ENCODE results near the gene NT5DC3. TPM values are rescaled to one million over a fixed set of nuclear protein-coding genes. Genes with fewer than 3 reads are reported as not detected.

The NT5DC3 gene
- total and polyA plus RNA-seq, 2 donors (not counting 3 experiments of a cell fraction or from before 2014, with no cell fraction given): 1.5 to 6.7 TPM

GRCh38 chr12:103751600-103751999 is 89.4 kb downstream of the NT5DC3 start:
- H2AFZ ChIP-seq (ENCODE audit: low read depth, low read length): no peak overlapping the region
- BruUV-seq (replicated peaks): no TSS peak
- dilution Hi-C loops (cut with MboI; ENCODE audit: extremely low pct_ligation_motif_present, low sequenced_read_pairs): no loop called here
- DNase-seq (ENCODE audit: low read depth, low spot score) (no peak), FAIRE-seq (no peak)
- intact Hi-C loops (cut with micrococcal nuclease): no loop called here
- no peaks in the 10 kb centered on the region for H3K9me1 ChIP-seq (replicated peaks; ENCODE audit: control insufficient read depth, extremely low read depth, insufficient read depth, low read length)
- no peak overlapping the region for H3K27ac ChIP-seq (ENCODE audit: insufficient read depth, low read depth, low read length)
- no peak overlapping the region for H3K9ac ChIP-seq (replicated peaks; ENCODE audit: extremely low read depth, insufficient read depth, low read length)
- CTCF ChIA-PET: interaction anchor here (0.7 to 1.4 kb wide), 3 partner anchors 9 to 119 kb away, joined by 3 to 4 read pairs (median 3); no protein-coding TSS in a partner anchor
- POLR2A ChIA-PET: no interaction called here
- no peaks in the 10 kb centered on the region for H3K9me3 ChIP-seq (replicated peaks; ENCODE audit: control insufficient read depth, insufficient read depth, low read length)
- no peaks in the 10 kb centered on the region for H4K20me1 ChIP-seq (replicated peaks; ENCODE audit: control insufficient read depth, extremely low read depth, insufficient read depth, low read length)
- no peaks in the 10 kb centered on the region for H3K36me3 ChIP-seq (ENCODE audit: control insufficient read depth in 2 of 2, extremely low read depth in 1 of 2, insufficient read depth in 2 of 2, low read length in 2 of 2)
- H3K4me2 ChIP-seq (ENCODE audit: insufficient read depth, low read length): no peak overlapping the region
- H3K4me1 ChIP-seq (ENCODE audit: control insufficient read depth, extremely low read depth, insufficient read depth, low read length): no peaks in the 10 kb centered on the region
- H3K27me3 ChIP-seq (ENCODE audit: control insufficient read depth in 2 of 2, insufficient read depth in 2 of 2, low read length in 2 of 2): peaks cover 0 to 2% of the 10 kb centered on the region in 2 experiments
- H3K79me2 ChIP-seq (ENCODE audit: control insufficient read depth, insufficient read depth, low read length): no peaks in the 10 kb centered on the region
- H3K4me3 ChIP-seq (replicated peaks in 1 of 3; ENCODE audit: insufficient read depth in 1 of 3, low read depth in 1 of 3, low read length in 3 of 3): no peak overlapping the region
- no peak for TF ChIP-seq EZH2 (IDR thresholded peaks at IDR 0.05; ENCODE audit: borderline replicate concordance, low read depth, low read length, severe bottlenecking)
- no peak for TF ChIP-seq JUN (IDR thresholded peaks at IDR 0.05; ENCODE audit: borderline replicate concordance, insufficient read depth, insufficient read length, low read depth)
- no peak for TF ChIP-seq CTCF (IDR thresholded peaks at IDR 0.05; ENCODE audit: extremely low read depth in 1 of 2, insufficient read depth in 1 of 2, low read depth in 1 of 2, low read length in 2 of 2)
- no peak for TF ChIP-seq FOS (IDR thresholded peaks at IDR 0.05; ENCODE audit: borderline replicate concordance, insufficient read depth, low read length)
- no peak for TF ChIP-seq GATA2 (IDR thresholded peaks at IDR 0.05; ENCODE audit: insufficient read depth, insufficient read length, low read depth, low read length)

- peak in 1 of 2 donors; percentile 11 for TF ChIP-seq CTCF (IDR thresholded peaks at IDR 0.05; ENCODE audit: extremely low read depth in 1 of 2, insufficient read depth in 1 of 2, low read depth in 1 of 2, low read length in 2 of 2)
- no peak for TF ChIP-seq GATA2 (IDR thresholded peaks at IDR 0.05; ENCODE audit: insufficient read depth, insufficient read length, low read depth, low read length)
- Histone ChIP-seq H3K79me2 (ENCODE audit: control insufficient read depth, insufficient read depth, low read length) (no peaks in the 10 kb centered on the region), H3K9me1 (replicated peaks; ENCODE audit: control insufficient read depth, extremely low read depth, insufficient read depth, low read length) (no peaks in the 10 kb centered on the region), H4K20me1 (replicated peaks; ENCODE audit: control insufficient read depth, extremely low read depth, insufficient read depth, low read length) (no peaks in the 10 kb centered on the region), H3K27ac (ENCODE audit: insufficient read depth, low read depth, low read length) (no peak overlapping the region), H3K9ac (replicated peaks; ENCODE audit: extremely low read depth, insufficient read depth, low read length) (no peak overlapping the region), H3K9me3 (replicated peaks; ENCODE audit: control insufficient read depth, insufficient read depth, low read length) (no peaks in the 10 kb centered on the region), H3K27me3 (ENCODE audit: control insufficient read depth in 2 of 2, insufficient read depth in 2 of 2, low read length in 2 of 2) (peaks cover 0 to 2% of the 10 kb centered on the region in 2 experiments), H3K4me1 (ENCODE audit: control insufficient read depth, extremely low read depth, insufficient read depth, low read length) (no peaks in the 10 kb centered on the region), H3K36me3 (ENCODE audit: control insufficient read depth in 2 of 2, extremely low read depth in 1 of 2, insufficient read depth in 2 of 2, low read length in 2 of 2) (no peaks in the 10 kb centered on the region), H2AFZ (ENCODE audit: low read depth, low read length) (no peak overlapping the region), H3K4me3 (replicated peaks in 1 of 3; ENCODE audit: insufficient read depth in 1 of 3, low read depth in 1 of 3, low read length in 3 of 3) (no peak overlapping the region), H3K4me2 (ENCODE audit: insufficient read depth, low read length) (no peak overlapping the region)
- no peak for DNase-seq (ENCODE audit: low read depth, low spot score)
- CTCF ChIA-PET: interaction anchor here (0.9 to 1.4 kb wide), 2 partner anchors 9 to 118 kb away, joined by 3 read pairs; no protein-coding TSS in a partner anchor
- FAIRE-seq: no peak
- BruUV-seq (replicated peaks): no TSS peak
- POLR2A ChIA-PET: no interaction called here
- dilution Hi-C loops (cut with MboI; ENCODE audit: extremely low pct_ligation_motif_present, low sequenced_read_pairs) (no loop called here), intact Hi-C loops (cut with micrococcal nuclease) (no loop called here)
These were observed 89.9 kb downstream of the NT5DC3 start for GRCh38 chr12:103751171-103751570.

Data from endothelial cell of umbilical vein (primary cell).